HG02610 (cell line): ENCODE measurements around the gene ARHGDIB.

Source experiments
- ATAC-seq: cut with Tn5 transposase; IDR thresholded peaks from one replicate; pipeline ENCODE4 v1.9.1; 2021; ENCODE audit warnings: mild to moderate bottlenecking, moderate library complexity; ENCODE audit not compliant: unreplicated experiment

Gene ARHGDIB

DNA sequence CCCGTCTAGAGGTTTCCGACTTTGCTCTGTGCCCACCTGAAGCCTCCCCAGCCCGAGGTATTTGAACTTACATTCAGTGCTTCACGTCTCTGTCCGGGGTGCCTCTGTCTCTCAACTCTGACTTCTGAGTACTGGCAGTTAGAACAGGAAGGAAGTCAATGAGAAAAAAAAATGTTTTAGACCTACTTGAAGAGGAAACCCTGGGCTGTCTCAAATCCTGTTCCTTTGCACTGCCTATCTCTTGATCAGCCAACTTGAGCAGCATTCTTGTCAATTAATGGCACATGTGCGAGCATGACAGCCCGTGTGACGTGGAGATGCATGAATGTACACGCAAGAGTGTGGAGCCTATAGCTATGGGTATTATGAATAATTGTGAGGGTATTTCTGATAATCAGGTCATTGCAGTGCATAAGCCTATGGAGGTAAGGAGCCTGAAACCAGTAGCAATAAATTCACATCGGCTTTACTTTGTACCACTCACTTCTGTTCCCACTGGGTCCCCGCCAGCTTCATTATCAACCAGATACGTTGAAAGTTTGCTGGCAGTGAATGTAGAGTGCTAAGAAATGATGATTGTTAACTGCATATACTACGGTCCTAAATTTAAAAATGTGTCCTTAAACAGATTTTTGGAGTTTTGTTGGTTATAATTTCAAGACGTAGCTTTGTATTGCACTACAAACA, at the start of gene ARHGDIB:
ARHGDIB (minus strand) TSS at position 136 of the 687 bp plus-strand sequence. CDS start 10,889 bp downstream, outside the sequence.
- ATAC-seq: peak; percentile 58

DNA sequence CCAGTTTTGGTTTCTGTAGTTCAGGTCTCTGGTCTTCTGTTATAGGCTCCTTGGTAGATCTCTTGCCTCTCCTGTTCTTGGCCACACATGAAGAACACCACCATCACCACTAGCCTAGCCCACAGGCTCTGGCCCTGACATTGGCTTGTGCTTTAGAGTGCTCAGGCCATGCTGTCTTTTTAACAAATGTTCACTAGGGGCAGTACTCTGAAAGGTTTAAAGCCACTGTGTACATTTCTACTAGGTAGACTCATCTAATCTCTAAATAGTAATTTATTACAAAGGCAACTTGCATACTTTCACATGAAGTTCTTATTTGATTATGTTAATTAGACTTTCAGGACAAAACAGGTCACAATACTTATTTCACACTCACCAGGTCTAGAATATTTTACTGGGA, 49.8 kb upstream of the ARHGDIB start:
- ATAC-seq: no peak

DNA sequence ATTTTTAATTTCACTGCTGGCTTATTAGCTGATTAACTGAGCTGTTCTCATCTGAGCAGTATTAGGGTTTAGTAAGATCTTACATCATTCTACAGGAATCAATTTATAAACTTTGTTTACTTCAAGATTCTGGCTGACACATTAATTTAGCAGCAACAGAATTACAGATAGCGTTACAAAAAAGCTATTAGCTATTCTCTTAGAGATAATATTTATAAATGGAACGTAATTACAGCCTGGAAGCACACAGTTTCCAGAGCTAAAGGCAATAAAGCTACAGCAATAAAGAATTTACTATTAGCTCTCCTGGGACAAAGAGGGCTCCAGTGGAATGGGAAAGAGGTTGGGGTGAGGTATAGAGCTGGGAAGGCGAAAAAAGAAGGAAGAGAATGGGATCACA, 46.1 kb upstream of the ARHGDIB start:
- ATAC-seq: no peak

DNA sequence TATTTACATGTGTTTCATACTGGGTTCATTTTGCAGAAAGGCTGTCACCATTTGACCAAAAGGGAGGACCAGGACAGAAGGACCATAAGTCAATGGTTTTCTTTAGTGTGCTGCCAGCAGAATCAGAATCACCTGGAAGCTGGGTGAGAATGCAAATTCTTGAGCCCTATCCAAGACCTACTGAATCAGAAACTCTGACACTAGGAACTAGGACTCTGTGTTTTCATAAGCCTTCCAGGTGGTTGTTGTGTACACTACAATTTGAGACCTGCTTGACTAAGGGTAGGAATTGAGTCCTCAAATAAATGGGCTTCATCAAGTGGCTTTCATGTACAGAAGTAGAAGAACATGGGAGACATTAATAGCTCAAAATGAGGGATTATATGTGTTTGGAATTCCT, 43.7 kb upstream of the ARHGDIB start:
- no peak for ATAC-seq

DNA sequence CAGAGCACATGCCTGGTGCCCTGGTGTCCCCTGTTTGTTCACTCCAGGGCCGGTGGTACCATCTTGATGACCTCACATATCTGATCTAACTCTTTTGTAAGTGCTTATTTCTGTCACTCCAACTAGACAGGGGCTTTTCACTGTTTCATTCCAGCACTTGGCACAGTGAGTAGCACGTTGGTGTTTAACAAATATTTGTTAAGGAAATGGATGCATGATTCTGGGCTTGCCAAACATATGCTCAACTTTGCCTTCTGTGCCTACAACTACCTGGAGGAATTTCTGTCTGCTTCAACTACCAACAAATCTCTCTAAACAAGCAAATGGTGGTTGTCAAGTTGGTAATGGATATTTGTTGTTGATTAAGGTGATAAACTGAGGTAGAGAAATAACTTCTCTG, 43.0 kb upstream of the ARHGDIB start:
- ATAC-seq: no peak

DNA sequence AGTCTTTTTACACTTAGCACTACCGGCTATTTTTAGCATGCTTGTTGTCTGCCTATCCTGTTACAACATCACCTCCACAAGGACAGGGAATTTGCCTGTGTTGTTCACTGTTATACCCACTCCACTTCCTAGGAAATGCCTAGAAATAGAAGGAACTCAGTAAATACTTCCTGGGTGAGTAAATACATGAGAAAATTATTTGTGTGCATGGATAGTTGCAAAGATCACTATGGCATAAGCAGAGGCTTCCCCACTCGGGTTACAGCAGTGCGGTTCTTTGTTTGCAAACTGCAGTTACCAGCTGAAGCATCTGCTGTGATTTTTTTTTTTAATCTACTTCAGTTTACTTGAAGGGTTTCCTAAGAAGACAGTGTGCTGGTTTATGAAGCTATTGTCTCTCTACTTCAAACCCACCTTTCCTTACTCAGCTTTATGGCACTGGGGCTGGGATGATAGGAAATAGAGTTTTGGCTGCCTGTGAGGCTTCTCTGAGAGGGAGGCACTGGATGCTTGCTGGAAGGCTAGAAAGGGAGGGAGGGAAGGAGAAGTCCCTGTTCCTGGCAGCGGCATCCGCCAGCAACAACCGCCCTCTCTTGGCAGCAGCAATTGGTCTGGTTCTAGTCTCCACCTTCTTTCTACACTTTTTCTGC, 40.5 kb upstream of the ARHGDIB start:
- no peak for ATAC-seq

DNA sequence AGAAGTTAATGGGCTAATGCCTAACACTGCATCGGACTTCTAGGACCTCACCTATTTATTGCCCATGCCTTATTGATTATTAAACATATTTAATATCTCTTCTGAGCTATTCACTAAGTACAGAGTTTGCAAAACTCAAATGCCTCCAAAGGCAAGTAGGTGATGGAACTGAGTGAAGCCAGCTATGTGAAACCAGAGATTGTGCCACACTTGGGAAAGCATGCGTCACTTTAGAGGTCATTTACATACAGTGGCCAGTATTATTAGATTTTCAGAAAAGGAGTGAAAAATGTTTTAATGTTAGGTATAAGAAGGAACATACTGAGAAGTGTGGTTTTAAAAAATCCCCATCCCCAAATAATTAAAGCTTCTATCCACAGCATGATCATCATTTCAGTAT, 39.2 kb upstream of the ARHGDIB start:
- no peak for ATAC-seq

DNA sequence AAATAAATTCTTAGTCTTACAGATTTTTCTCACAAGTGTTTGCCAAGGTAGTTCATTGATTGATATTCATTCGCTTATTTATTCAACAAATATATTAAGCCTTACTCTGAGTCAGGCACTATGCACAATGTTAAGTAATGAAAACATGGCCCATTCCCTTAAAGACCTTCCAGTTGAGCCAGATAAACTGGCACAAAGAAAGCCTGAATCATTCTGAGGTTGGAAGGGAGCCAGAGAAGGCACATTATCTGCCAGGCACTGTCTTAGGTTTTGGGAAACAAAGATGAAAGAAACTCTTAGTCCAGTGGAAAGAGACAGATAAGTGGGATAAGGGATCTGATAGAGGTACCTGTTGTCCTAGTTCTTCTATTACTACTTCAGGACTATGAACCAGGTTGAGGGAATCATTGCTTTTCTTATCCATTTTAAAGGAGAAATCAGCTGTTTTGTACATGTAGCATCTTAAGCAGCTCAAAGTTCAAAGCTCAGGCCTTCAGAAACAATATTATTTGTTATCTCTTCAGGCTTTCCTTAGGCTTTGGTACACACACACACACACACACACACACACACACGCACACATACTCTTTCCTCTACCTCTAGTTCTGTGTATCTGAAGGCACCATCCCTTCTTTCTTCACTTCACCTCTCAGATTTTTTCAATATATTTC, 38.4 kb upstream of the ARHGDIB start:
- ATAC-seq: no peak

DNA sequence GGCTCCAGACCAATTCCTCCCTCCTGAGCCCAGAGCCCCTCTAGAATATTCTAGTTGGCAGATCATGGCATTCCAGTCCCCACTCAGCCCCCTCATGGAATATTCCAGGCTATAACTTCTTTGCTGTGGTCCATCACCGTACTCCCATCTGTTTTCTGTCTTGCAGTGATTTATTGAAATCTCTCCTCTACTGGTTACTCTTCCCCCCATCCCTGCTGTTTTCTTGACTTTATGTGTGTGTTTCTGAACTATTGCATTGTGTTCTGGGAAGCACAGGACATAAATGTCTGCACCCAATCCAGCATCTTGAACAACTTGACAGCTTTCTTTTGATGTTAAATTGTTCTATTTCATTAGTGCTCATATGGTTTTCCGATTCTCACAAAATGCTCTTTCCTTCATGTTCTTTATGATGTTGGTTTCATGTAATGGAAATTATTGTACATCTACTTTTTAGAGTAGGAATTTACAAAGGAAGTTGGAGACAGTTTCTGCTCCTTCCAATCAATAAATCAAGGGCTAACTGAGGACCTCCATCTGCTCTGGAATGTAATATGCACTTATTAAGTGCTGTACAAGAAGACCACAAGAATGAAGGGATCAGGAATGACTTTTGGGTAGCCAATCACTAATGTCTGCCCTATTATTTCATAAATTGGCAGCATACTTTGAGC, 37.8 kb upstream of the ARHGDIB start:
- ATAC-seq: no peak

DNA sequence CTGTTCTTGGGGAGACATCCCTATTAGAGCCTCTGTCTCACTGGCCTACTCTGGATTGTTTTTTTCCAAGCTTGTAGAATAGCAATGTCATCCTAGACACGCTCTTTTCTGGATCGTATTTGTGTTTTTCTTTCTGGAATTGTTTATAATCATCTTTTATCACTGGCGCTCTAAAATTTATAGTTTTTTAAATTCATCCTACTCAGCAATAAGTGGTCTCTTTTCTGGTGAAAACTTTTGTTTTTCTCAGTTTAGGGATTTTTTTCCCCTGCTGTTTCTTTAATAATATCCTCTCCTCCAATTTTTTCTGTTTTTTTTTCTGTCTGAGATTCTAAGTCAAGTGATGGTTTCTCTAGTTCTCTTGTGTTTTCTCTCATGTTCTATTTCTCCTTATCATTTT, 36.6 kb upstream of the ARHGDIB start:
- ATAC-seq: no peak

DNA sequence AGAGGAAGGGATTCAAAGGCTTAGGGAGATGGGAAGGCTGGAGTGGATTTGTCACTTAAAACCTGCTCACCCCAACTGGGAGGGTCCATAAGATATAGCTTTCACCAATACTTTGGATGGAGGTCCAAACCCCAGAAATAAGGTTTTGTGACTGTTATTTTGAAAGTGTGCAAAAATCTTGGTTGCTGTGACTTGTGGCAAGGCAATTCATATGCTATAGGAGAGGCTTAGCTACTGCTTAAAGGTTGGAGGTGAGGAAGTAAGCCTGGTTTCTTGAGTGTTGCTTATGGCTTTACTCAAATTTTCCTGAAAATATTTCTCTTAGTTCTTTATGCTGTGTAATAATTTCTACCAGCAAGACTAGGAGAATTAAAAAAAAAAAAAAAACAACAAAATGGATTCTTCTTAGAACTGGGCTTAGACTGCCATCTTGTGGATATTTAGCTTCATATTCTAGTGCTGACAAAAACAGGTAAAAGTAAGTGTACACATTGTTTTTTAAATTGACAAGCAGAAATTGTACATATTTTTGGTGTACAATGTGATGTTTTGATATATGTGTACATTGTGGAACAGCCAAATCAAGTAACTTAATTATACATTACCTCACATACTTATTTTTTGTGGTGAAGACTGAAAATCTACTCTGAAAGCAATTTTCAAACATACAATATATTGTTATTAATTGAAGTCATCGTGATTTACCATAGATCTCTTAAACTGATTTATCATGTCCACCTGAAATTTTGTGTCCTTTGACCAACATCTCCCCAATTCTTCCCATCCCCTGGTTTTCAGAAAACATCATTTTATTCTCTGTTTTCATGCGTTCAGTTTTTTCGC, 34.4 kb upstream of the ARHGDIB start:
- no peak for ATAC-seq

DNA sequence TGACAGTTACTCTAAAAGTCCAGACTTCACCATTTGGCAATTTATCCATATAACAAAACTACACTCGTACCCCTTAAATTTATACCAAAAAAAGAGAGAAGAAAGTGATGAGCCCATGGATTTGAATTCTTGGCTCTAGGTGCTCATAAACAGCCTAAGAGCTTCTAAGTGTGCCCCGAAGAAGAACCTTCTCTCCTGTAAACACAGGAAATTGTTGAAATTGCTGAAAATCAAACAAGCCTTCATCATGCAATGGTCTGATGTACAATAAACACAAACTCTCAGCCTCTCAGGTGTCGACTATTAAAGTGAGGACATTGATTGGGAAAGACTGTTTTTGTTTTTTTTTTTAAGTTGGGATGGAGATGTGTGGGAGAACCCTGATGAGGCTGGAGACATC, 33.2 kb upstream of the ARHGDIB start:
- ATAC-seq: no peak

DNA sequence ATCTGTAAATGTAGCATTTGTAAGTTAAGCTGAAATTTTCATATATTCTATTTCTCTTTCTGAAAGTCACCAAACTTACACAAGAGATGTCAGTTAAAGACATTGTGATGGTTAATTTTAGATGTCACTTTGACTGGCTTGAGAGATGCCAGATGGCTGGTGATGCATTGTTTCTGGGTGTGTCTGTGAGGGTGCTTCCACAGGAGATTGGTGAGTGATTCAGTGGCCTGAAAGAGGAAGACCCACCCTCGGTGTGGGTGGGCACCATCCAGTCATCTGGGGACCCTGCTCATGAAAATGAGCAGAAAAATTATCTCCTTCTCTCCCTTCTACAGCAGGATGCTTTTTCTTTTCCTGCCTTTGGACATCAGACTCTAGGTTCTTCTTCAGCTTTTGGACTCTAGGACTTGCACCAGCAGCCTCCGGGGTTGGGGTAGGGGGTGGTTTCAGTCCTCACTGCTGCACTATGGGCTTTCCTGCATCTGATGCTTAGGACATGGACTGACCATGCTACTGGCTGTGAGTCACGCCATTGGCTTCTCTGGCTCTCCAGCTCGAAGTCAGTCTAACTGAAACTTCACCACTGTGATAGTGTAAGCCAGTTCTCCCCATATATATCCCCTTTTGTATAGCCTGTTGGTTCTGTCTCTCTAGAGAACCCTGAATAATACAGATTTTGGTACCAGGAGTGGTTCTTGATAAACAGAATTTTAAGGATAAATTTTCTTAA, 32.3 kb upstream of the ARHGDIB start:
- no peak for ATAC-seq

DNA sequence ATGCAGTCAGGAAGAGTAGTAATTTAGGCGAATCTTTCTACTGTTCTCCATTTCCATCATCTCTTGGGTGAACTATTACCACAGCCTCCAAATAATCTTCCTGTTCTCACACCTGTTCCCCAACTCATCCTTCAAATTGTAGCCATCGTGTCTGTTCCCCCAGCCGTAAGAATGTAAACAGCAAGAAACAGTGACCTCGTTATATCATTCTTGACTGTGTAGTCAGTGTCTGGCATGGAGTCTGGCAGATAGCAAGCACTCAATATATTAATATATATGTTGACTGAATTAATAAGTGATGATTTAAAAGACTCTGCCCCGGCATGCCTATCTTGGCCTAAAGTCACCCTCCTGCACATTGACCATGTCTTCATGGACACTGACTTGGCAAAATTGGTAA, 31.7 kb upstream of the ARHGDIB start:
- ATAC-seq: no peak

DNA sequence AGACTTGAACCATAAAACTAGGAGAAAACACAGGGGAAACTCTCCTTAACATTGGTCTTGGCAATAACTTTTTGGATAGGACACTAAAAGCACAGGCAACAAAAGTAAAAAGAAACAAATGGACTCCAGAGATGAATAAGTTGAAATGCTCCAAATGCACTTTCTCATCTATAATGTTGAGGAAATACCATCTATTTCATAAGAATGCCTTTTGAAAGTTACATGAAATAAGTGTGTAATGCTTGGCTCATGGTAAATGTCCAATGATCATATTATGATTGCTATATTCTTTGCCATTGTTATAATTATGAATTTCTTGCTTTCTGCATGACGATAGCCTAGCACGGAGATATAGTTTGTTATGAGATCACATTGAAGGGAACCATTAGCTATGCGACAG, 31.3 kb upstream of the ARHGDIB start:
- no peak for ATAC-seq

DNA sequence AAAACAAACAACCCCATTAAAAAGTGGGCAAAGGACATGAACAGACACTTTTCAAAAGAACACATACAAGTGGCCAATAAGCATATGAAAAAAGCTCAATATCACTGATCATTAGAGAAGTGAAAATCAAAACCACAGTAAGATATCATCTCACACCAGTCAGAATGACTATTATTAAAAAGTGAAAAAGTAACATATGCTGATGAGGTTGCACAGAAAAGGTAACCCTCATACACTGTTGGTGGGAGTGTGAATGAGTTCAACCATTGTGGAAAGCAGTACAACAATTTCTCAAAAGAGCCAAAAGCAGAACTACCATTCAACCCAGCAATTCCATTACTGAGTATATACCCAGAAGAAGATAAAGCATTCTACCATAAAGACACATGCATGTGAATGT, 29.7 kb upstream of the ARHGDIB start:
- no peak for ATAC-seq

DNA sequence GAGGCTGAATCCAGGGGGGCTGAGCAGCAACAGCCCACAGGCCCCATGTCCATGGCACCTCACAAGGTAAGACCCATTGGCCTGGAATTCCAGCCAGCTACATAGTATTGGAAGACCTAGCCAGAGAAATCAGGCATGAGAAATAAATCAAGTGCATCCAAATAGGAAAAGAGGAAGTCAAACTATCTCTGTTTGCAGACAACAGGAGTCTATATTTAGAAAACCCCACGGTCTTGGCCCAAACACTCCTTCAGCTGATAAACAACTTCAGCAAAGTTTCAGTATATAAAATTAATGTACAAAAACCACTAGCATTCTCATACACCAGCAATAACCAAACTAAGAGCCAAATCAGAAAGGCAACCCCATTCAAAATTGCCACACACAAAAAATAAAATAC, 28.4 kb upstream of the ARHGDIB start:
- ATAC-seq: peak; percentile 39

DNA sequence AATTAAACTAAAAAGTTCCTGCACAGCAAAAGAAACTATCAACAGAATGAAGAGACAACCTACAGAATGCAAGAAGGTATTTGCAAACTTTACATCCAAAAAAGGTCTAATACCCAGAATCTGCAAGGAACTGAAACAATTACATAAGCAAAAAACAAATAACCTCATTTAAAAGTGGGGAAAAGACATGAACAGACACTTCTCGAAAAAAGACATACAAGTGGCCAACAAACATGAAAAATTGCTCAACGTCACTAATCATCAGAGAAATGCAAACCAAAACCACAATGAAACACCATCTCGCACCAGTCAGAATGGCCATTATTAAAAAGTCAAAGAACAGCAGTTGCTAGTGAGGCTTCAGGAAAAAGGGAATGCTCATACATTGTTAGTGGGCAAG, 26.6 kb upstream of the ARHGDIB start:
- no peak for ATAC-seq

DNA sequence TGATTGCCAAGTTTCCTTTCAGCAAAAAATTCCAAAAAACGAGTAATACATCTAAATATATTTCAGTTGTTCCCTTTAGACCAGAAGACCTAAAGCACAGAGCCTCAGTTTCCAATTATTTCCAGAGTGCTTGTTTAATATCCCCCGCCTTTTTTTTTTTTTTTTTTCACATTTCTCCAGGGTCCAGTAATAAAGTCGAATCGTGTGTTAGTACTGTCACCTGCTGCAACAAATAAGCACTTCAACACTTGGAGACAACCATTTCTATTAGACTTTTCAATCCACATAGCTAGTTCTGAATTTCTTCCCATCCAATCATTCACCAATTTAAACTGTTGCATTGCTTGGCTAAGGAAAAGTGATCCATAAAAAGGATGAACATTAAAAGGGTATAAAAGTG, 25.0 kb upstream of the ARHGDIB start:
- no peak for ATAC-seq

DNA sequence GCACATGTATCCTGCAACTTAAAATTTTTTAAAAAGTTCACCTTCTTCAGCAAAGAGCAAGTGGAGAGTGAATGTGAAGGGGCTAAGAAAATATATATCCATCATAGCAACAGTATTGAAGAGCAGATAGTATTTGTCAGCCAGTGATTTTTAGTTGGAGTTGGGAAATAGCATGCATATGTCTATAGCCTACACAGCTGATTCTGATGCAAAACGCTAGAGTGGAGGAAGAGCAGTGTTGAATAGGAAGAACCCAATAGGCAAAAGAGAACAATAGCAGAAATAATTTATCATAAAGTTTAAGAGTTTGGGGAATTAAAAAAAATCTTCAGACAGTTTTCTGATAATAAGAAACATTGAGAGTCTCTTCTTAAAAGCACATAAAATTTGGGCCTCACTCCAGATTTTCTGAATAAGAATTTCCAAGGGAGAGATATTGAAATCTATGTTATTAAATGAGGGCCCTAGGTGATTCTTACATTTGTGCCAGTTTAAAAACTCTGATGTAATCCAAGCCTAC, 23.4 kb upstream of the ARHGDIB start:
- ATAC-seq: no peak
